Fibroblast of lung (primary cell): Measurements from ENCODE around the gene CADPS. TPM values are rescaled to one million over a fixed set of nuclear protein-coding genes. Genes with fewer than 3 reads are reported as not detected.
A peak's percentile ranks its signal among the peaks of the same experiment; 100 is the strongest.

Experiments
- DNase-seq, 2 donors: peaks; one replicate each; pipeline versions ENCODE4 v3.0.0 to v3.0.0-alpha.2; 2010; ENCODE audit warnings: low read depth in 2 of 2
- H2AFZ ChIP-seq: 2 replicates; pipeline ENCODE4 v1.5.1; 2012; ENCODE audit warnings: low read length, control low read depth, inconsistent platforms
- H3K27ac ChIP-seq: 2 replicates; pipeline ENCODE4 v1.5.1; 2011; ENCODE audit warnings: low read length, control low read depth; ENCODE audit not compliant: insufficient read depth
- H3K27me3 ChIP-seq: 2 replicates; pipeline ENCODE4 v1.5.1; 2011; ENCODE audit warnings: mild to moderate bottlenecking, low read length; ENCODE audit not compliant: control insufficient read depth, insufficient read depth
- H3K36me3 ChIP-seq: 2 replicates; pipeline ENCODE4 v1.5.1; 2011; ENCODE audit warnings: low read length; ENCODE audit not compliant: control insufficient read depth, insufficient read depth
- H3K4me1 ChIP-seq: 2 replicates; pipeline ENCODE4 v1.5.1; 2011; ENCODE audit warnings: low read length; ENCODE audit not compliant: control insufficient read depth, insufficient read depth; ENCODE audit errors: extremely low read depth
- H3K4me2 ChIP-seq: 2 replicates; pipeline ENCODE4 v1.5.1; 2011; ENCODE audit warnings: low read length, control low read depth; ENCODE audit not compliant: insufficient read depth; ENCODE audit errors: extremely low read depth
- H3K4me3 ChIP-seq, 4 experiments: fragments of 200-600 bp in 1 of 4; sonication (generic) in 1 of 4; replicated peaks in 1 of 4; 2 replicates each; pipeline ENCODE4 v1.5.1; 2011 to 2016; ENCODE audit warnings: low read length in 4 of 4, low read depth in 3 of 4, mild to moderate bottlenecking in 3 of 4, control low read depth in 2 of 4, inconsistent platforms in 1 of 4, mixed read lengths in 1 of 4; ENCODE audit not compliant: insufficient read depth in 1 of 4; ENCODE audit errors: control extremely low read depth in 1 of 4
- H3K79me2 ChIP-seq: 2 replicates; pipeline ENCODE4 v1.5.1; 2012; ENCODE audit warnings: mild to moderate bottlenecking, low read length, inconsistent platforms; ENCODE audit not compliant: control insufficient read depth, insufficient read depth
- H3K9ac ChIP-seq: 2 replicates; pipeline ENCODE4 v1.5.1; 2011; ENCODE audit warnings: mild to moderate bottlenecking, low read length, control low read depth; ENCODE audit not compliant: insufficient read depth
- H3K9me3 ChIP-seq: 2 replicates; pipeline ENCODE4 v1.5.1; 2012; ENCODE audit warnings: low read depth, low read length; ENCODE audit not compliant: control insufficient read depth, insufficient read depth
- H4K20me1 ChIP-seq: 2 replicates; pipeline ENCODE4 v1.5.1; 2011; ENCODE audit warnings: low read length; ENCODE audit not compliant: control insufficient read depth, insufficient read depth; ENCODE audit errors: extremely low read depth
- CTCF ChIP-seq, 2 donors: IDR thresholded peaks in 1 of 2; conservative IDR thresholded peaks in 1 of 2; 1 replicate in 1 of 2; 2 replicates in 1 of 2; pipeline ENCODE4 v1.5.1; 2011 to 2012; ENCODE audit warnings: low read length in 2 of 2, control low read depth in 1 of 2, inconsistent platforms in 1 of 2, low read depth in 1 of 2, mild to moderate bottlenecking in 1 of 2
- EZH2 ChIP-seq: IDR thresholded peaks from 2 replicates; pipeline ENCODE4 v1.5.1; 2012; ENCODE audit warnings: low read length, control low read depth, mild to moderate bottlenecking; ENCODE audit errors: missing control alignments
- polyA plus RNA-seq, 2 donors: library from polyadenylated mRNA; depleted of rRNA in 1 of 2; stranded (reverse) in 1 of 2; unstranded in 1 of 2; fragments of >200 nt; gene quantifications; 2 replicates each; pipeline ENCODE4 v1.2.1, GENCODE V29; 2011 to 2012; ENCODE audit warnings: missing spikeins in 1 of 2
- total RNA-seq: library from RNA; depleted of rRNA; stranded (reverse); fragments of >200 nt; gene quantifications from 2 replicates; pipeline ENCODE4 v1.2.1, GENCODE V29; 2014

Gene CADPS
- total and polyA plus RNA-seq, 2 donors (not counting 1 experiment from before 2014, with no cell fraction given), result 2.3 to 63.1 TPM

DNA sequence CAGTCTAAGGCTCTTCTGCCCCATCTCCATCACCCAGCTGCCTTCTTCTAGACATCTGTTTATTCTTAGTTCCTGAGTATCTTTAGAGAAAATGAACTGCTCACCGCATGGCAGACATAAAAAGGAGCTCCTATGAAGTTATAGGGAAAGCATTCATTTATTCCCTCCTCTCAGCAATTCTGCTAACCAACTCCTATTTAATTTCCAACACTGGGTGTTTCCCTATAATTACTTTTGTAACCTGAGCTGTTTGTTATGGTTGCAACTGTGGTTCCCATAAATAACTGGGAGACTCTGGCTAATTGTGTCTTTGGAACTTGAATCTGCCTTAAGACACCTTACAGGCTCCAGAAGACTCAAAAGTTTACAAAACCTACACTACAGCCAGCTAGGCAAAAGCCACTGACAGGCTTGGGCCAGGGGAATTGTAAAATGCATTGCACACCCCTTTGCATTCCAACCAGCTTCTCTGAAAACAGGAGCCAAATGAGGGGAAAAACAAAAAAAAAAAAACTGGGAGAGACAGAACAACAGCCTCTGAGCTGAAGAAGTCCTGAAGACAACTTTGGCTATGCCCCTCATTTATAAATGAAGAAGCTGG lies 270.4 kb downstream of the CADPS start:
- Histone ChIP-seq H3K79me2 (no peaks in the 10 kb centered on the region), H3K9ac (no peak overlapping the region), H4K20me1 (no peaks in the 10 kb centered on the region), H3K27ac (peak overlapping the region; percentile 85), H2AFZ (no peak overlapping the region), H3K27me3 (no peaks in the 10 kb centered on the region), H3K4me3 (no peak overlapping the region), H3K4me2 (no peak overlapping the region), H3K4me1 (peaks cover 47% of the 10 kb centered on the region), H3K36me3 (no peaks in the 10 kb centered on the region), H3K9me3 (no peaks in the 10 kb centered on the region)
- TF ChIP-seq CTCF (conservative IDR thresholded peaks at IDR 0.05 in 1 of 2, IDR thresholded peaks at IDR 0.05 in 1 of 2; ENCODE audit: low read depth in 1 of 2, low read length in 2 of 2) (no peak), EZH2 (no peak)
- peak in 1 of 2 donors; percentile 51 for DNase-seq

DNA sequence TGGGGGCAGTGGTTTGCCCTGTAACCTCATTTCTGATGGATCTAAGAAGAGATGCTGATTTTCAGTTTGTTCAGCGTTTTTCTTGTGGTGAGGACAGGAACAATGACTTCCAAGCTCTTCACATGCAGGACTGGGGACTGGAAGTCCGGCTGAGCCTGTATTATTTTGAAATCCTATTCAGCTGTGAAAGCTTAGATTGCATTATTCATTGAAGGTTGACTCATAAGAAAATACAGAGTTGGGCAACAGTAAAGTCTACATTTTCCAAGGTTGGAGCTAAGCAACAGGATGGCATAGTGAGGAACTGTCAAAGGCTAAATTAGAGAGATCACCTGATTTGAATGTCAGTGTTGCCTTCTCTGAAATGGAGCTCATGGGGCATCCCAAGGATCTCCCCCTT lies 270.9 kb downstream of the CADPS start:
- Histone ChIP-seq H3K9ac (no peak overlapping the region), H3K27ac (peak overlapping the region; percentile 85), H3K4me1 (peaks cover 47% of the 10 kb centered on the region), H3K27me3 (no peaks in the 10 kb centered on the region), H3K9me3 (no peaks in the 10 kb centered on the region), H3K4me2 (peak overlapping the region; percentile 51), H3K79me2 (no peaks in the 10 kb centered on the region), H4K20me1 (no peaks in the 10 kb centered on the region), H2AFZ (no peak overlapping the region), H3K4me3 (no peak overlapping the region), H3K36me3 (no peaks in the 10 kb centered on the region)
- peak; percentile 89 to 93 for DNase-seq
- TF ChIP-seq EZH2 (no peak), CTCF (conservative IDR thresholded peaks at IDR 0.05 in 1 of 2, IDR thresholded peaks at IDR 0.05 in 1 of 2; ENCODE audit: low read depth in 1 of 2, low read length in 2 of 2) (no peak)

DNA sequence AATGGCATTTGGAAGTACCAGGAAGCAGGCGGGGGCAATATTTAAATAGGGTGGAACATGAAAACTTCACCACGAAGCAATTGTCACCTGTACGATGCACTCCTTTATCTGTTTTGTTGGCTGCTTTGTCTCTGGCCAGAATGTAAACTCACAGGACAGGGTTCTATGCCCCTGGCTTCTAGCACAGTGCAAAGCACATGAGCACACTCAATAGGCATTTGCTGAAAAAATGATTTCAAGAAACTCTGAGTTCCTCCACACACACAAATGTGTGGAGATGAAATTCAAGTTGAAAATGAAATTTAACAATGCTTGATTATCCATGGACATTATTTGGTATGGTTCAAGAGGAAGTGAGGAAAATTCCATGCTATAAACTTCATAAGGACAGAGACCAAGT lies 272.2 kb downstream of the CADPS start:
- TF ChIP-seq EZH2, result no peak
- no peak for TF ChIP-seq CTCF (conservative IDR thresholded peaks at IDR 0.05 in 1 of 2, IDR thresholded peaks at IDR 0.05 in 1 of 2; ENCODE audit: low read depth in 1 of 2, low read length in 2 of 2)
- Histone ChIP-seq H2AFZ (no peak overlapping the region), H4K20me1 (no peaks in the 10 kb centered on the region), H3K4me2 (no peak overlapping the region), H3K9ac (no peak overlapping the region), H3K4me3 (no peak overlapping the region), H3K79me2 (no peaks in the 10 kb centered on the region), H3K27ac (peak overlapping the region; percentile 85), H3K27me3 (no peaks in the 10 kb centered on the region), H3K9me3 (no peaks in the 10 kb centered on the region), H3K4me1 (peaks cover 53% of the 10 kb centered on the region), H3K36me3 (no peaks in the 10 kb centered on the region)
- DNase-seq, result peak in 1 of 2 donors; percentile 30
